ENCODE results near the gene BRINP2. TPM values are rescaled to one million over a fixed set of nuclear protein-coding genes. Genes with fewer than 3 reads are reported as not detected.

BRINP2 gene
- total RNA-seq, 1 experiment from 2014 or later: 0.24 TPM

- Mint-ChIP-seq H3K4me3 (no peak overlapping the region), H3K27me3 (ENCODE audit: low read depth) (no peaks in the 10 kb centered on the region; the same call in 1 of the 2 replicates), H3K4me1 (peaks cover 13% of the 10 kb centered on the region), H3K9me3 (no peaks in the 10 kb centered on the region), H3K27ac (no peak overlapping the region), H3K36me3 (no peaks in the 10 kb centered on the region)
- DNase-seq (ENCODE audit: low spot score) (no peak), ATAC-seq (no peak)
- TF ChIP-seq MLX (CRISPR knock-in tag; IDR thresholded peaks at IDR 0.05) (no peak), MXD4 (CRISPR knock-in tag; IDR thresholded peaks at IDR 0.05; ENCODE audit: borderline replicate concordance) (no peak), SOX15 (CRISPR knock-in tag; IDR thresholded peaks at IDR 0.05) (no peak)
- CTCF ChIA-PET: interaction anchor here (0.9 kb wide), 1 partner anchor 125 kb away, joined by 3 read pairs; no protein-coding TSS in a partner anchor
- POLR2A ChIA-PET: no interaction called here
Measured at GRCh38 chr1:177306981-177307380, 136.2 kb downstream of the BRINP2 start.

- CTCF ChIA-PET: no interaction called here
- ATAC-seq: no peak
- no peaks in the 10 kb centered on the region for H3K27me3 Mint-ChIP-seq (ENCODE audit: low read depth)
- H3K9me3 Mint-ChIP-seq: no peaks in the 10 kb centered on the region
- POLR2A ChIA-PET: no interaction called here
- H3K4me1 Mint-ChIP-seq: peaks cover 10% of the 10 kb centered on the region
- H3K36me3 Mint-ChIP-seq: no peaks in the 10 kb centered on the region
- no peak overlapping the region for H3K4me3 Mint-ChIP-seq
- TF ChIP-seq EMX1 (CRISPR knock-in tag; IDR thresholded peaks at IDR 0.05) (no peak), OVOL2 (CRISPR knock-in tag; IDR thresholded peaks at IDR 0.05; ENCODE audit: borderline replicate concordance) (no peak), ETV6 (CRISPR knock-in tag; IDR thresholded peaks at IDR 0.05) (no peak), NR2C2 (CRISPR knock-in tag; IDR thresholded peaks at IDR 0.05) (no peak), ZMAT4 (CRISPR knock-in tag; IDR thresholded peaks at IDR 0.05) (no peak), ZNF263 (CRISPR knock-in tag; IDR thresholded peaks at IDR 0.05; ENCODE audit: low read depth) (no peak), SOX15 (CRISPR knock-in tag; IDR thresholded peaks at IDR 0.05) (no peak), ZNF317 (CRISPR knock-in tag; IDR thresholded peaks at IDR 0.05; ENCODE audit: borderline replicate concordance, low read depth) (no peak), KAT7 (CRISPR knock-in tag; IDR thresholded peaks at IDR 0.05; ENCODE audit: borderline replicate concordance) (no peak), FOXP1 (CRISPR knock-in tag; IDR thresholded peaks at IDR 0.05; ENCODE audit: borderline replicate concordance) (no peak), FOXP4 (CRISPR knock-in tag; IDR thresholded peaks at IDR 0.05) (no peak), SP1 (CRISPR knock-in tag; conservative IDR thresholded peaks at IDR 0.05) (no peak), GRHL2 (CRISPR knock-in tag; IDR thresholded peaks at IDR 0.05; ENCODE audit: insufficient replicate concordance, severe bottlenecking) (no peak), NFYB (CRISPR knock-in tag; conservative IDR thresholded peaks at IDR 0.05; ENCODE audit: low read depth) (no peak)
- DNase-seq (ENCODE audit: low spot score): no peak
- H3K27ac Mint-ChIP-seq: no peak overlapping the region
Measured at GRCh38 chr1:177307771-177308170, 137.0 kb downstream of the BRINP2 start.

GRCh38 chr1:177309880-177310279 is 139.1 kb downstream of the BRINP2 start:
- no peak for DNase-seq (ENCODE audit: low spot score)
- TF ChIP-seq ZNF281 (CRISPR knock-in tag; IDR thresholded peaks at IDR 0.05) (no peak), OVOL2 (CRISPR knock-in tag; IDR thresholded peaks at IDR 0.05; ENCODE audit: borderline replicate concordance) (no peak), MLX (CRISPR knock-in tag; IDR thresholded peaks at IDR 0.05) (no peak), RORB (CRISPR knock-in tag; IDR thresholded peaks at IDR 0.05) (no peak), TP53 (CRISPR knock-in tag; IDR thresholded peaks at IDR 0.05) (no peak), ZNF232 (CRISPR knock-in tag; IDR thresholded peaks at IDR 0.05) (no peak), MYBL2 (CRISPR knock-in tag; IDR thresholded peaks at IDR 0.05) (no peak), JAZF1 (CRISPR knock-in tag; IDR thresholded peaks at IDR 0.05) (no peak), NR2C2 (CRISPR knock-in tag; IDR thresholded peaks at IDR 0.05) (no peak)
- Mint-ChIP-seq H3K36me3 (no peaks in the 10 kb centered on the region), H3K4me1 (peaks cover 9% of the 10 kb centered on the region), H3K9me3 (no peaks in the 10 kb centered on the region), H3K27ac (no peak overlapping the region), H3K27me3 (ENCODE audit: low read depth) (no peaks in the 10 kb centered on the region), H3K4me3 (no peak overlapping the region)
- CTCF ChIA-PET: no interaction called here
- POLR2A ChIA-PET: no interaction called here
- ATAC-seq: no peak
